Bronchial epithelial cell (primary cell): Measurements from ENCODE around the gene FAM204A. TPM values are rescaled to one million over a fixed set of nuclear protein-coding genes. Genes with fewer than 3 reads are reported as not detected.

Experiments used
- DNase-seq: peaks from one replicate; pipeline ENCODE4 v3.0.0-alpha.2; 2010; ENCODE audit warnings: low read depth
- FAIRE-seq: peaks from 2 replicates; lab custom pipeline; 2011; peaks lifted over from hg19 to GRCh38; lab: Jason Lieb, UNC
- H3K27me3 ChIP-seq: 2 replicates; pipeline ENCODE4 v1.5.1; 2011; ENCODE audit warnings: low read length; ENCODE audit not compliant: control insufficient read depth, insufficient read depth
- H3K36me3 ChIP-seq: 2 replicates; pipeline ENCODE4 v1.5.1; 2011; ENCODE audit warnings: low read length; ENCODE audit not compliant: control insufficient read depth, insufficient read depth
- H3K4me3 ChIP-seq: 2 replicates; pipeline ENCODE4 v1.5.1; 2011; ENCODE audit warnings: mild to moderate bottlenecking, low read depth, low read length, control low read depth
- CTCF ChIP-seq: IDR thresholded peaks from 2 replicates; pipeline ENCODE4 v1.5.1; 2011; ENCODE audit warnings: mild to moderate bottlenecking, moderate library complexity, low read length, control low read depth, inconsistent platforms; ENCODE audit not compliant: insufficient read depth, severe bottlenecking
- total RNA-seq: library from RNA; depleted of rRNA; stranded (reverse); fragments of >200 nt; gene quantifications from 2 replicates; pipeline ENCODE4 v1.2.1, GENCODE V29; 2014

Gene FAM204A
- total RNA-seq, 1 donor from 2014 or later, result 51.9 TPM

- peaks cover 2% of the 10 kb centered on the region for H3K36me3 ChIP-seq
- no peak overlapping the region for H3K4me3 ChIP-seq
- H3K27me3 ChIP-seq, result no peaks in the 10 kb centered on the region
- no peak for DNase-seq
- no peak for FAIRE-seq
- no peak for TF ChIP-seq CTCF
Observed at GRCh38 chr10:118314882-118315281, 27.2 kb downstream of the FAM204A start.

- Histone ChIP-seq H3K36me3 (peaks cover 2% of the 10 kb centered on the region), H3K27me3 (no peaks in the 10 kb centered on the region), H3K4me3 (no peak overlapping the region)
- FAIRE-seq, result no peak
- no peak for TF ChIP-seq CTCF
- no peak for DNase-seq
Observed at GRCh38 chr10:118311505-118311904, 30.6 kb downstream of the FAM204A start.

- TF ChIP-seq CTCF, result no peak
- DNase-seq, result peak; percentile 17
- H3K36me3 ChIP-seq, result peaks cover 2% of the 10 kb centered on the region
- H3K4me3 ChIP-seq, result no peak overlapping the region
- FAIRE-seq, result no peak
- H3K27me3 ChIP-seq, result no peaks in the 10 kb centered on the region
Observed at GRCh38 chr10:118310822-118311221, 31.3 kb downstream of the FAM204A start.

- TF ChIP-seq CTCF, result no peak
- H3K36me3 ChIP-seq, result peaks cover 4% of the 10 kb centered on the region
- no peak overlapping the region for H3K4me3 ChIP-seq
- FAIRE-seq (no peak), DNase-seq (no peak)
- no peaks in the 10 kb centered on the region for H3K27me3 ChIP-seq
Observed at GRCh38 chr10:118309911-118310310, 32.2 kb downstream of the FAM204A start.

- Histone ChIP-seq H3K27me3 (no peaks in the 10 kb centered on the region), H3K4me3 (no peak overlapping the region), H3K36me3 (peaks cover 4% of the 10 kb centered on the region)
- TF ChIP-seq CTCF, result no peak
- DNase-seq, result no peak
- FAIRE-seq, result no peak
Observed at GRCh38 chr10:118308664-118309063, 33.5 kb downstream of the FAM204A start.

- no peak overlapping the region for H3K4me3 ChIP-seq
- FAIRE-seq (no peak), DNase-seq (no peak)
- H3K27me3 ChIP-seq, result no peaks in the 10 kb centered on the region
- no peak for TF ChIP-seq CTCF
- H3K36me3 ChIP-seq, result peaks cover 2% of the 10 kb centered on the region
Observed at GRCh38 chr10:118307859-118308258, 34.3 kb downstream of the FAM204A start.
